HepG2 (cell line): Measurements from ENCODE around the gene AGO4. TPM values are rescaled to one million over a fixed set of nuclear protein-coding genes. Genes with fewer than 3 reads are reported as not detected.

Source experiments
- ATAC-seq: fragments of 200-7000 bp; cut with Tn5 transposase; 3 replicates; pipeline ENCODE4 v1.9.1; 2020; ENCODE audit warnings: mild to moderate bottlenecking, moderate library complexity
- BruUV-seq: library from RNA; stranded (reverse); fragments of 400-500 nt; replicated peaks from 2 replicates; lab custom pipeline; 2021; lab: Mats Ljungman, UMichigan
- CTCF ChIA-PET: fragments of 300-600 bp; formaldehyde crosslinking; extraction: SDS; loops from one replicate; lab custom pipeline; 2021; ENCODE audit warnings: low total read pairs, inconsistent platforms, low intra/inter-chr PET ratio; lab: Yijun Ruan, JAX
- POLR2A ChIA-PET: fragments of 350-600 bp; sonication (Branson Sonifier 250); formaldehyde crosslinking; loops from one replicate; lab custom pipeline; 2020; ENCODE audit warnings: antibody characterized with exemption, inconsistent platforms; lab: Yijun Ruan, JAX
- DNase-seq: peaks from one replicate; pipeline ENCODE4 v3.0.0-alpha.2; 2015; ENCODE audit warnings: low spot score
- FAIRE-seq: peaks from 3 replicates; lab custom pipeline; 2011; peaks lifted over from hg19 to GRCh38; lab: Jason Lieb, UNC
- H2AFZ ChIP-seq: one replicate; pipeline ENCODE4 v1.6.1; 2011; ENCODE audit warnings: low read length, inconsistent platforms
- H3K27ac ChIP-seq: fragments of 300-600 bp; 3 replicates; pipeline ENCODE4 v1.8.0; 2011; ENCODE audit warnings: mixed run types, mild to moderate bottlenecking, mixed read lengths, low read length, inconsistent platforms; ENCODE audit not compliant: insufficient read depth; ENCODE audit errors: extremely low read length
- H3K27me3 ChIP-seq, 2 experiments: fragments of 200-600 bp in 1 of 2; 2 replicates in 1 of 2; 3 replicates in 1 of 2; pipeline versions ENCODE4 v1.6.0 to v1.8.0; 2011; ENCODE audit warnings: low read length in 2 of 2, mild to moderate bottlenecking in 2 of 2, moderate library complexity in 2 of 2, inconsistent platforms in 1 of 2; ENCODE audit not compliant: insufficient read depth in 2 of 2, control insufficient read depth in 1 of 2
- H3K36me3 ChIP-seq, 2 experiments: fragments of 200-600 bp in 1 of 2; replicated peaks in 1 of 2; 2 replicates in 1 of 2; 3 replicates in 1 of 2; pipeline versions ENCODE4 v1.5.1 to v1.8.0; 2011; ENCODE audit warnings: low read length in 2 of 2, inconsistent platforms in 1 of 2; ENCODE audit not compliant: insufficient read depth in 2 of 2, control insufficient read depth in 1 of 2
- H3K4me1 ChIP-seq: 2 replicates; pipeline ENCODE4 v1.5.1; 2012; ENCODE audit warnings: low read length, inconsistent platforms; ENCODE audit not compliant: insufficient read depth
- H3K4me2 ChIP-seq: 2 replicates; pipeline ENCODE4 v1.6.0; 2011; ENCODE audit warnings: low read depth, low read length, inconsistent platforms
- H3K4me3 ChIP-seq, 3 experiments: fragments of 200-600 bp in 1 of 3; sonication (generic), shearing (Covaris generic) in 1 of 3; replicated peaks in 1 of 3; 2 replicates each; pipeline ENCODE4 v1.5.1; 2011 to 2016; ENCODE audit warnings: low read length in 3 of 3, inconsistent platforms in 2 of 3, low read depth in 2 of 3, mild to moderate bottlenecking in 2 of 3, control low read depth in 1 of 3, mixed read lengths in 1 of 3; ENCODE audit not compliant: insufficient read depth in 1 of 3
- H3K79me2 ChIP-seq: one replicate; pipeline ENCODE4 v1.6.1; 2011; ENCODE audit warnings: low read length, inconsistent platforms; ENCODE audit not compliant: insufficient read depth
- H3K9ac ChIP-seq: 2 replicates; pipeline ENCODE4 v1.6.0; 2011; ENCODE audit warnings: mild to moderate bottlenecking, low read depth, low read length, inconsistent platforms; ENCODE audit not compliant: insufficient read depth
- H3K9me3 ChIP-seq: 2 replicates; pipeline ENCODE4 v1.5.1; 2012; ENCODE audit warnings: mild to moderate bottlenecking, low read length
- H4K20me1 ChIP-seq: 2 replicates; pipeline ENCODE4 v1.6.0; 2011; ENCODE audit warnings: inconsistent platforms, mild to moderate bottlenecking, low read length, moderate library complexity; ENCODE audit not compliant: insufficient read depth
- FIP1L1 ChIP-seq: fragments of 200-400 bp; formaldehyde crosslinking; IDR thresholded peaks from 2 replicates; pipeline ENCODE4 v1.6.1; 2018; ENCODE audit warnings: low read depth, mild to moderate bottlenecking, low read length, moderate library complexity, borderline replicate concordance; ENCODE audit not compliant: insufficient read depth
- HMG20A ChIP-seq: IDR thresholded peaks from 2 replicates; pipeline ENCODE4 v1.6.1; 2016; ENCODE audit warnings: borderline replicate concordance
- JUND ChIP-seq: sonication (generic); formaldehyde crosslinking; IDR thresholded peaks from 2 replicates; pipeline ENCODE4 v1.8.0; 2022; ENCODE audit warnings: mild to moderate bottlenecking, missing genetic modification reagents
- NR2F1 ChIP-seq, 2 experiments: fragments of 450-650 bp in 1 of 2; formaldehyde crosslinking in 1 of 2; IDR thresholded peaks; 2 replicates each; pipeline versions ENCODE4 v1.5.0 to v1.6.1; 2016 to 2020; ENCODE audit warnings: mild to moderate bottlenecking in 1 of 2, missing compliant biosample characterization in 1 of 2, missing genetic modification reagents in 1 of 2, moderate library complexity in 1 of 2
- ONECUT2 ChIP-seq: sonication (generic); formaldehyde crosslinking; IDR thresholded peaks from 2 replicates; pipeline ENCODE4 v1.4.0; 2020; ENCODE audit warnings: missing genetic modification reagents
- PAWR ChIP-seq: sonication (generic); formaldehyde crosslinking; IDR thresholded peaks from 2 replicates; pipeline ENCODE4 v1.4.0; 2020; ENCODE audit warnings: missing genetic modification reagents, mild to moderate bottlenecking, borderline replicate concordance
- SALL2 ChIP-seq: sonication (generic); formaldehyde crosslinking; IDR thresholded peaks from 2 replicates; pipeline ENCODE4 v1.8.1; 2023; ENCODE audit warnings: mild to moderate bottlenecking, missing genetic modification reagents, inconsistent platforms
- SRF ChIP-seq: IDR thresholded peaks from 2 replicates; pipeline ENCODE4 v1.6.1; 2011; ENCODE audit warnings: mild to moderate bottlenecking, low read depth, low read length, moderate library complexity
- WIZ ChIP-seq: sonication (generic); formaldehyde crosslinking; IDR thresholded peaks from 2 replicates; pipeline ENCODE4 v1.5.1; 2020; ENCODE audit warnings: mild to moderate bottlenecking, missing genetic modification reagents
- YY1 ChIP-seq: IDR thresholded peaks from 2 replicates; pipeline ENCODE4 v1.6.1; 2011; ENCODE audit warnings: low read length, low read depth, moderate library complexity, mild to moderate bottlenecking; ENCODE audit not compliant: insufficient read depth, insufficient replicate concordance
- ZKSCAN1 ChIP-seq: fragments of 150-350 bp; IDR thresholded peaks from 2 replicates; pipeline ENCODE4 v1.6.1; 2014; ENCODE audit warnings: low read length
- ZNF430 ChIP-seq: sonication (generic); formaldehyde crosslinking; IDR thresholded peaks from 2 replicates; pipeline ENCODE4 v1.9.0; 2021; ENCODE audit warnings: mild to moderate bottlenecking, missing genetic modification reagents
- ZNF773 ChIP-seq: sonication (generic); formaldehyde crosslinking; IDR thresholded peaks from 2 replicates; pipeline ENCODE4 v1.4.0; 2020; ENCODE audit warnings: missing genetic modification reagents, borderline replicate concordance
- WGBS: methylation state at CpG from one replicate; pipeline ENCODE4 v1.1.6; 2017; ENCODE audit warnings: low lambda C conversion rate; 5-methylcytosine and 5-hydroxymethylcytosine counted together
- in situ Hi-C: cut with HindIII; loops from 2 replicates; pipeline ENCODE4 v1.10.0; 2017; ENCODE audit warnings: low pct_unique_long_range_greater_than_20kb; ENCODE audit not compliant: extremely low pct_ligation_motif_present
- intact Hi-C: fragments of 100-400 bp; cut with micrococcal nuclease; formaldehyde crosslinking; loops from one replicate; pipeline ENCODE4 v1.10.0; 2022; ENCODE audit not compliant: unreplicated experiment
- polyA plus RNA-seq, 8 experiments: library from polyadenylated mRNA; depleted of rRNA in 3 of 8; stranded (reverse) in 7 of 8; unstranded in 1 of 8; fragments of >200 nt; fragmentation: Illumina TruSeq in 4 of 8; extraction: Trizol in 4 of 8; gene quantifications; 2 replicates each; pipeline versions ENCODE4 v1.2.1 to v1.2.3, GENCODE V29; 2011 to 2016; ENCODE audit warnings: low read depth in 4 of 8, missing spikeins in 1 of 8, mixed read lengths in 1 of 8; ENCODE audit not compliant: insufficient read depth in 1 of 8
- total RNA-seq, 5 experiments: library from RNA; depleted of rRNA; stranded (reverse); fragments of >200 nt; fragmentation: Illumina TruSeq; extraction: Trizol; gene quantifications; 2 replicates each; pipeline ENCODE4 v1.2.3, GENCODE V29; 2016; ENCODE audit warnings: low read depth in 1 of 5
- TF ChIP-seq, protein P1 (sequence below): IDR thresholded peaks from 2 replicates; pipeline ENCODE4 v1.6.1; 2018; ENCODE audit warnings: missing genetic modification reagents, mild to moderate bottlenecking, missing compliant biosample characterization
- TF ChIP-seq, protein P2 (sequence below): sonication (generic); formaldehyde crosslinking; IDR thresholded peaks from 2 replicates; pipeline ENCODE4 v1.8.1; 2023; ENCODE audit warnings: mild to moderate bottlenecking, moderate library complexity, missing genetic modification reagents
- TF ChIP-seq, protein P3 (sequence below): sonication (generic); formaldehyde crosslinking; IDR thresholded peaks from 2 replicates; pipeline ENCODE4 v1.5.1; 2020; ENCODE audit warnings: missing genetic modification reagents, mild to moderate bottlenecking, borderline replicate concordance
- TF ChIP-seq, protein P4 (sequence below): sonication (generic); formaldehyde crosslinking; IDR thresholded peaks from 2 replicates; pipeline ENCODE4 v1.5.0; 2020; ENCODE audit warnings: mild to moderate bottlenecking, missing genetic modification reagents

Gene AGO4
- total and polyA plus RNA-seq, 2 of the 13 experiments (the other 11 are each of a cell fraction or from before 2014, with no cell fraction given): 6.0 to 13.8 TPM

DNA sequence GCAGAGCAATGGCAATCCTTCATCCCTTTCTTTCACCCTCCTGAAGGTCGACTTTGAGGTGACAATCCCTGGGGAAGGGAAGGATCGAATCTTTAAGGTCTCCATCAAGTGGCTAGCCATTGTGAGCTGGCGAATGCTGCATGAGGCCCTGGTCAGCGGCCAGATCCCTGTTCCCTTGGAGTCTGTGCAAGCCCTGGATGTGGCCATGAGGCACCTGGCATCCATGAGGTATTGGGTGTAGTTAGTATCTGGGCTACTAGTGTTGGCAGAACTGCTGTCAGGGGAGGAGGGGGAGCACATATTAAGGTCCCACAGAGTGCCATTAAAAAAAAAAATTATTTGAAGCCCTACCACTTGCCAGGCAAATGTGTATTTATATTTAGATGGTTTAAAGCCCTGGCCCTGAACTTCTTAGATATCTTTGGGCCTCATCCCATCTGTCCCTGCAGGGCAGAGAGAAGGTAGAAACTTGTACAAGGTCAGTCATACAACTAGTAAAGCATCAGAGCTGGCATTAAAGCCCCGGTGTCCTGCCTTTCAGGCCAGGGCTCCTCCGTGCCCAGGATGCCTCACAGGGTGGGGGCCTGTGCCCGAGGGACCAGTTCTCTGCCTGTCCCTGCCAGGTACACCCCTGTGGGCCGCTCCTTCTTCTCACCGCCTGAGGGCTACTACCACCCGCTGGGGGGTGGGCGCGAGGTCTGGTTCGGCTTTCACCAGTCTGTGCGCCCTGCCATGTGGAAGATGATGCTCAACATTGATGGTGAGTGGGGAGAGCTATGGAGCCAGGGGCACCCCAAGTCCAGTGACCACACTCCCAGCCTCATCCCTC, 85.4 kb downstream of the AGO4 start (continued):
- no peak for TF ChIP-seq SALL2

DNA sequence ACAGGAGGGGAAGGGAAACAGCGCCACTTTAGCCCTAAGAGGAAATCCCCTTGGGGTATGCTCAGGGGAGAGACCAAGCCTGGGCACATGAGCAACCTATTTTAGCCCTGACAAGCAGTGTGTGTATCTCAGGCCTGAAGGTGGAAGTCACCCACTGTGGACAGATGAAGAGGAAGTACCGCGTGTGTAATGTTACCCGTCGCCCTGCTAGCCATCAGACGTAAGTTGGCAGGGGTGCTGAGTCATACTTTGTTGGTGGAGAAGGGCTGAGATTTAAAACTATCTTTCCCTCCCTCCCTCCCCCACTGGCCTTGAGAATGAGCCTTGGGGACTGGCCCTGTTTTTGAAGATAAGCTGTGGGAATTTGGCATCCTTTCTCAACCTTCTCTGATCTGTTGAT, 86.4 kb downstream of the AGO4 start:
- no peaks in the 10 kb centered on the region for H3K27me3 ChIP-seq
- WGBS: 98% methylated on average over 6 of the region's 6 CpGs
- no peak overlapping the region for H3K4me3 ChIP-seq
- H3K79me2 ChIP-seq: no peaks in the 10 kb centered on the region
- no peak overlapping the region for H3K4me2 ChIP-seq
- BruUV-seq: no TSS peak
- ATAC-seq (no peak), FAIRE-seq (no peak), DNase-seq (no peak)
- 0 out of 2 replicates have a peak, but pooled peaks cover 2% of the 10 kb centered on the region for H4K20me1 ChIP-seq
- in situ Hi-C loops (no loop called here), intact Hi-C loops (no loop called here)
- no peaks in the 10 kb centered on the region for H3K9me3 ChIP-seq
- peaks cover 1% of the 10 kb centered on the region; the same call in 1 of the 2 replicates for H3K4me1 ChIP-seq
- no peak overlapping the region for H3K27ac ChIP-seq
- CTCF ChIA-PET: no interaction called here
- H2AFZ ChIP-seq: no peak overlapping the region
- peaks cover 15 to 66% of the 10 kb centered on the region in 2 experiments for H3K36me3 ChIP-seq
- POLR2A ChIA-PET: no interaction called here
- H3K9ac ChIP-seq: no peak overlapping the region
- TF ChIP-seq ONECUT2 (CRISPR knock-in tag): no peak
- no peak for TF ChIP-seq SRF
- no peak for TF ChIP-seq ZNF773 (CRISPR knock-in tag)
- TF ChIP-seq JUND (CRISPR knock-in tag): no peak
- TF ChIP-seq ZNF430 (CRISPR knock-in tag): no peak
- TF ChIP-seq WIZ (CRISPR knock-in tag): no peak
- TF ChIP-seq, protein P1, sequence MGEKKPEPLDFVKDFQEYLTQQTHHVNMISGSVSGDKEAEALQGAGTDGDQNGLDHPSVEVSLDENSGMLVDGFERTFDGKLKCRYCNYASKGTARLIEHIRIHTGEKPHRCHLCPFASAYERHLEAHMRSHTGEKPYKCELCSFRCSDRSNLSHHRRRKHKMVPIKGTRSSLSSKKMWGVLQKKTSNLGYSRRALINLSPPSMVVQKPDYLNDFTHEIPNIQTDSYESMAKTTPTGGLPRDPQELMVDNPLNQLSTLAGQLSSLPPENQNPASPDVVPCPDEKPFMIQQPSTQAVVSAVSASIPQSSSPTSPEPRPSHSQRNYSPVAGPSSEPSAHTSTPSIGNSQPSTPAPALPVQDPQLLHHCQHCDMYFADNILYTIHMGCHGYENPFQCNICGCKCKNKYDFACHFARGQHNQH (CRISPR knock-in tag): no peak
- TF ChIP-seq, protein P2, sequence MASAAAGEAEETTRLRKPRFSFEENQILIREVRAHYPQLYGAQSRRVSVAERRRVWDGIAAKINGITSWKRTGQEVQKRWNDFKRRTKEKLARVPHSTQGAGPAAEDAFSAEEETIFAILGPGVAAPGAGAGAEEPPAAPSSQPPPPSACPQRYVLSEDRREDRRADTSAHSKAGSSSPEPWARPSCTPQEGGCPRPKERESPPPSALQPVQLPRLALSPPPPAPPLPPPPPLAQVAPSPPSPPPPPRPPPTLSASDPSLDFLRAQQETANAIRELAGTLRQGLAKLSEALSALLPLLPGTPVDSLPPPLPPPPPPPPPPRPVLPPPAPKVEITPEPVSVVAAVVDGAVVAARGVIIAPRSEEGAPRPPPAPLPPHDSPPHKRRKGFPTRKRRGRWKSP: no peak
- no peak for TF ChIP-seq NR2F1 (CRISPR knock-in tag; IDR thresholded peaks at IDR 0.05)
- TF ChIP-seq PAWR (CRISPR knock-in tag): no peak
- TF ChIP-seq YY1: no peak
- TF ChIP-seq, protein P3, sequence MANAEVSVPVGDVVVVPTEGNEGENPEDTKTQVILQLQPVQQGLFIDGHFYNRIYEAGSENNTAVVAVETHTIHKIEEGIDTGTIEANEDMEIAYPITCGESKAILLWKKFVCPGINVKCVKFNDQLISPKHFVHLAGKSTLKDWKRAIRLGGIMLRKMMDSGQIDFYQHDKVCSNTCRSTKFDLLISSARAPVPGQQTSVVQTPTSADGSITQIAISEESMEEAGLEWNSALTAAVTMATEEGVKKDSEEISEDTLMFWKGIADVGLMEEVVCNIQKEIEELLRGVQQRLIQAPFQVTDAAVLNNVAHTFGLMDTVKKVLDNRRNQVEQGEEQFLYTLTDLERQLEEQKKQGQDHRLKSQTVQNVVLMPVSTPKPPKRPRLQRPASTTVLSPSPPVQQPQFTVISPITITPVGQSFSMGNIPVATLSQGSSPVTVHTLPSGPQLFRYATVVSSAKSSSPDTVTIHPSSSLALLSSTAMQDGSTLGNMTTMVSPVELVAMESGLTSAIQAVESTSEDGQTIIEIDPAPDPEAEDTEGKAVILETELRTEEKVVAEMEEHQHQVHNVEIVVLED: no peak
- no peak for TF ChIP-seq ZKSCAN1
- TF ChIP-seq HMG20A (CRISPR knock-in tag): no peak
- TF ChIP-seq FIP1L1: no peak
- TF ChIP-seq, protein P4, sequence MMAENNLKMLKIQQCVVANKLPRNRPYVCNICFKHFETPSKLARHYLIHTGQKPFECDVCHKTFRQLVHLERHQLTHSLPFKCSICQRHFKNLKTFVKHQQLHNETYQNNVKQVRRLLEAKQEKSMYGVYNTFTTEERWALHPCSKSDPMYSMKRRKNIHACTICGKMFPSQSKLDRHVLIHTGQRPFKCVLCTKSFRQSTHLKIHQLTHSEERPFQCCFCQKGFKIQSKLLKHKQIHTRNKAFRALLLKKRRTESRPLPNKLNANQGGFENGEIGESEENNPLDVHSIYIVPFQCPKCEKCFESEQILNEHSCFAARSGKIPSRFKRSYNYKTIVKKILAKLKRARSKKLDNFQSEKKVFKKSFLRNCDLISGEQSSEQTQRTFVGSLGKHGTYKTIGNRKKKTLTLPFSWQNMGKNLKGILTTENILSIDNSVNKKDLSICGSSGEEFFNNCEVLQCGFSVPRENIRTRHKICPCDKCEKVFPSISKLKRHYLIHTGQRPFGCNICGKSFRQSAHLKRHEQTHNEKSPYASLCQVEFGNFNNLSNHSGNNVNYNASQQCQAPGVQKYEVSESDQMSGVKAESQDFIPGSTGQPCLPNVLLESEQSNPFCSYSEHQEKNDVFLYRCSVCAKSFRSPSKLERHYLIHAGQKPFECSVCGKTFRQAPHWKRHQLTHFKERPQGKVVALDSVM: no peak
